Measurements from ENCODE around the gene OTOGL. TPM values are rescaled to one million over a fixed set of nuclear protein-coding genes. Genes with fewer than 3 reads are reported as not detected.

The OTOGL gene
- total RNA-seq, 3 donors from 2014 or later: 0.16 to 1.3 (median 0.59) TPM

- Histone ChIP-seq H3K27me3 (no peaks in the 10 kb centered on the region), H3K4me1 (no peaks in the 10 kb centered on the region), H3K9me3 (no peaks in the 10 kb centered on the region), H3K4me3 (no peak overlapping the region), H3K27ac (no peak overlapping the region), H3K36me3 (no peaks in the 10 kb centered on the region)
- DNase-seq (ENCODE audit: low spot score in 2 of 2): no peak
- TF ChIP-seq POLR2A (IDR thresholded peaks at IDR 0.05) (no peak), POLR2AphosphoS5 (IDR thresholded peaks at IDR 0.05) (no peak), CTCF (IDR thresholded peaks at IDR 0.05) (no peak)
- intact Hi-C loops (cut with DNase I; ENCODE audit: low total_unique reads): no loop called here
Measured at GRCh38 chr12:80377140-80377794, 277.9 kb downstream of the OTOGL start.

GRCh38 chr12:80381121-80381520 lies 281.8 kb downstream of the OTOGL start:
- DNase-seq (ENCODE audit: low spot score in 2 of 2): no peak
- no peak overlapping the region for H3K4me3 ChIP-seq
- no peaks in the 10 kb centered on the region for H3K4me1 ChIP-seq
- TF ChIP-seq CTCF (IDR thresholded peaks at IDR 0.05) (no peak), POLR2AphosphoS5 (IDR thresholded peaks at IDR 0.05) (no peak), POLR2A (IDR thresholded peaks at IDR 0.05) (no peak)
- no peaks in the 10 kb centered on the region for H3K9me3 ChIP-seq
- no peaks in the 10 kb centered on the region for H3K36me3 ChIP-seq
- no peak overlapping the region for H3K27ac ChIP-seq
- intact Hi-C loops (cut with DNase I; ENCODE audit: low total_unique reads): no loop called here
- no peaks in the 10 kb centered on the region for H3K27me3 ChIP-seq

- H3K4me3 ChIP-seq: no peak overlapping the region
- no peak for TF ChIP-seq CTCF (IDR thresholded peaks at IDR 0.05)
- no peak for TF ChIP-seq POLR2AphosphoS5 (IDR thresholded peaks at IDR 0.05)
- TF ChIP-seq POLR2A (IDR thresholded peaks at IDR 0.05): no peak
- DNase-seq (ENCODE audit: low spot score in 2 of 2): no peak
- H3K27ac ChIP-seq: no peak overlapping the region
- no peaks in the 10 kb centered on the region for H3K4me1 ChIP-seq
- H3K36me3 ChIP-seq: no peaks in the 10 kb centered on the region
- H3K9me3 ChIP-seq: no peaks in the 10 kb centered on the region
- intact Hi-C loops (cut with DNase I; ENCODE audit: low total_unique reads): no loop called here
- no peaks in the 10 kb centered on the region for H3K27me3 ChIP-seq
Measured at GRCh38 chr12:80382254-80382653, 282.9 kb downstream of the OTOGL start.

GRCh38 chr12:80400571-80400991 lies 301.2 kb downstream of the OTOGL start:
- no peaks in the 10 kb centered on the region for H3K9me3 ChIP-seq
- intact Hi-C loops (cut with DNase I; ENCODE audit: low total_unique reads): no loop called here
- peak overlapping the region; percentile 17 to 48 (median 41) for H3K4me3 ChIP-seq

More at GRCh38 chr12:80400571-80400991, 301.2 kb downstream of the OTOGL start:
- no peaks in the 10 kb centered on the region for H3K4me1 ChIP-seq
- no peaks in the 10 kb centered on the region for H3K27me3 ChIP-seq
- no peak overlapping the region for H3K27ac ChIP-seq
- TF ChIP-seq POLR2AphosphoS5 (IDR thresholded peaks at IDR 0.05) (no peak), CTCF (IDR thresholded peaks at IDR 0.05) (no peak), POLR2A (IDR thresholded peaks at IDR 0.05) (no peak)
- no peak for DNase-seq (ENCODE audit: low spot score in 2 of 2)
- H3K36me3 ChIP-seq: no peaks in the 10 kb centered on the region

Data from breast epithelium (tissue), 4 donors.